Measurements from ENCODE around the gene MB21D2.
"Not testable (repeated sequence)": the region's sequence is repeated elsewhere in the genome, so short reads cannot be mapped to it uniquely, and the experiment has no call there.

Gene MB21D2

GRCh38 chr3:192802957-192803899, 114.4 kb downstream of the MB21D2 start:
- peak; percentile 2 for DNase-seq (ENCODE audit: low spot score)

GRCh38 chr3:192801985-192802384, 115.7 kb downstream of the MB21D2 start:
- no peak for DNase-seq (ENCODE audit: low spot score)

- DNase-seq (ENCODE audit: low spot score): no peak
Measured at GRCh38 chr3:192799721-192800120, 117.9 kb downstream of the MB21D2 start.

- no peak for DNase-seq (ENCODE audit: low spot score)
Measured at GRCh38 chr3:192795021-192795420, 122.6 kb downstream of the MB21D2 start.

GRCh38 chr3:192794216-192794615, 123.4 kb downstream of the MB21D2 start:
- no peak for DNase-seq (ENCODE audit: low spot score)

GRCh38 chr3:192788816-192789515, 128.7 kb downstream of the MB21D2 start:
- DNase-seq (ENCODE audit: low spot score): not testable (repeated sequence)

- no peak for DNase-seq (ENCODE audit: low spot score)
Measured at GRCh38 chr3:192778508-192778907, 139.1 kb downstream of the MB21D2 start.

- DNase-seq (ENCODE audit: low spot score): not testable (repeated sequence)
Measured at GRCh38 chr3:192774341-192774740, 143.3 kb downstream of the MB21D2 start.

GRCh38 chr3:192772240-192772894, 145.3 kb downstream of the MB21D2 start:
- DNase-seq (ENCODE audit: low spot score): no peak

GRCh38 chr3:192758654-192759053, 159.0 kb downstream of the MB21D2 start:
- no peak for DNase-seq (ENCODE audit: low spot score)

GRCh38 chr3:192751148-192751547, 166.5 kb downstream of the MB21D2 start:
- no peak for DNase-seq (ENCODE audit: low spot score)

- no peak for DNase-seq (ENCODE audit: low spot score)
Measured at GRCh38 chr3:192750201-192750600, 167.5 kb downstream of the MB21D2 start.

GRCh38 chr3:192747746-192748145, 169.9 kb downstream of the MB21D2 start:
- DNase-seq (ENCODE audit: low spot score): no peak

- DNase-seq (ENCODE audit: low spot score): no peak
Measured at GRCh38 chr3:192747145-192747544, 170.5 kb downstream of the MB21D2 start.

All from hematopoietic multipotent progenitor cell treated with erythropoietin and hydrocortisone succinate and interleukin-3 and kit ligand, for 15 days (in vitro differentiated cells).